NCI-H524 treated with DMSO at 0.1 percent for 48 hours (cell line): ENCODE data around the gene EPDR1.

Experiments
- DNase-seq: peaks from one replicate; lab custom pipeline; 2025; lab: John Stamatoyannopoulos, UW

Gene EPDR1

GRCh38 chr7:37920305-37920848, at the start of gene EPDR1:
TSS of gene EPDR1 (plus strand) at chr7:37920640. CDS start at chr7:37920940, 300 bp downstream.
- peak; percentile 35 for DNase-seq

- DNase-seq = no peak
Observed at GRCh38 chr7:37882086-37882485, 38.4 kb upstream of the EPDR1 start.

- DNase-seq = no peak
Observed at GRCh38 chr7:37893359-37893758, 27.1 kb upstream of the EPDR1 start.

- DNase-seq = no peak
Observed at GRCh38 chr7:37894671-37895070, 25.8 kb upstream of the EPDR1 start.

GRCh38 chr7:37899712-37900247, 20.7 kb upstream of the EPDR1 start:
- no peak for DNase-seq

- peak; percentile 12 for DNase-seq
Observed at GRCh38 chr7:37901236-37901827, 19.1 kb upstream of the EPDR1 start.

GRCh38 chr7:37901890-37902524, 18.4 kb upstream of the EPDR1 start:
- no peak for DNase-seq

GRCh38 chr7:37908221-37908788, 12.1 kb upstream of the EPDR1 start:
- DNase-seq = no peak

GRCh38 chr7:37912756-37913155, 7.7 kb upstream of the EPDR1 start:
- no peak for DNase-seq

- DNase-seq = no peak
Observed at GRCh38 chr7:37915438-37915837, 5.0 kb upstream of the EPDR1 start.

- no peak for DNase-seq
Observed at GRCh38 chr7:37916017-37916672, 4.3 kb upstream of the EPDR1 start.

- DNase-seq = peak; percentile 8
Observed at GRCh38 chr7:37916673-37917660, 3.5 kb upstream of the EPDR1 start, which contains the start of gene SFRP4. TSS of gene SFRP4 (minus strand) at chr7:37916817. CDS start at chr7:37916537, 280 bp downstream.

GRCh38 chr7:37918526-37918925, 1.9 kb upstream of the EPDR1 start:
- no peak for DNase-seq

GRCh38 chr7:37920849-37921805, 687 bp downstream of the EPDR1 start:
- DNase-seq = no peak

GRCh38 chr7:37921876-37922275, 1.4 kb downstream of the EPDR1 start:
- DNase-seq = no peak

- no peak for DNase-seq
Observed at GRCh38 chr7:37923996-37924395, 3.6 kb downstream of the EPDR1 start.

GRCh38 chr7:37924491-37925041, 4.1 kb downstream of the EPDR1 start:
- DNase-seq = no peak

GRCh38 chr7:37925620-37926019, 5.2 kb downstream of the EPDR1 start:
- DNase-seq = no peak

GRCh38 chr7:37927773-37928444, 7.5 kb downstream of the EPDR1 start:
- no peak for DNase-seq
